A673 (cell line): Measurements from ENCODE around the gene RNF41.

Source experiments
- CTCF ChIP-seq: fragments of 300-800, 200-600 bp; sonication (generic); conservative IDR thresholded peaks from 2 replicates; pipeline ENCODE4 v1.5.1; 2017; ENCODE audit warnings: low read depth, mild to moderate bottlenecking, antibody characterized with exemption, low read length, moderate library complexity, mixed read lengths
- EZH2 ChIP-seq: fragments of 200-600 bp; sonication (generic); IDR thresholded peaks from 2 replicates; pipeline ENCODE4 v1.6.1; 2017; ENCODE audit warnings: borderline replicate concordance, low read depth, mild to moderate bottlenecking, mixed read lengths, antibody characterized with exemption, low read length; ENCODE audit not compliant: poor library complexity, severe bottlenecking

DNA sequence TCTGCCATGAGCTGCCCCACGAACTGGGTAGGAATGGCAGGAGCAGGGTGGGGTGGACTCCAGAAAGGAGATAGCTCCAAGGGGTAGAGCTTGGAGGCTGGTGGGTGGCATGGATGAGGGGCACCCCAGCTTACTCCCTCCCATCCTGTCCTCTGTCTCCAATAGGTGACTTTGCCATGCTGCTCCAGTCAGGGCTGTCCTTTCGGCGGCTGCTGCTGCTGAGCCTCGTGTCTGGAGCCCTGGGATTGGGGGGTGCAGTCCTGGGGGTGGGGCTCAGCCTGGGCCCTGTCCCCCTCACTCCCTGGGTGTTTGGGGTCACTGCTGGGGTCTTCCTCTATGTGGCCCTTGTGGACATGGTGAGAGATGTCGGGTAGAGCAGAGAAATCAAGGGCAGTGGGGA lies 15.3 kb upstream of the RNF41 start:
- TF ChIP-seq CTCF (no peak), EZH2 (no peak)
